HG02798 (cell line): ENCODE measurements around the gene CLSTN2.
A peak's percentile ranks its signal among the peaks of the same experiment; 100 is the strongest.

Experiments
- ATAC-seq: cut with Tn5 transposase; IDR thresholded peaks from one replicate; pipeline ENCODE4 v1.9.1; 2021; ENCODE audit warnings: mild to moderate bottlenecking; ENCODE audit not compliant: unreplicated experiment, poor library complexity

Gene CLSTN2

GRCh38 chr3:140463355-140463754 is 528.4 kb downstream of the CLSTN2 start:
- no peak for ATAC-seq

GRCh38 chr3:140465988-140466387 is 531.0 kb downstream of the CLSTN2 start:
- ATAC-seq = no peak

- ATAC-seq = no peak
Observed at GRCh38 chr3:140466535-140466934, 531.5 kb downstream of the CLSTN2 start.

GRCh38 chr3:140467104-140467577 is 532.2 kb downstream of the CLSTN2 start:
- ATAC-seq = no peak

GRCh38 chr3:140467796-140468315 is 532.9 kb downstream of the CLSTN2 start:
- ATAC-seq = no peak

- no peak for ATAC-seq
Observed at GRCh38 chr3:140468407-140468806, 533.4 kb downstream of the CLSTN2 start.

- ATAC-seq = no peak
Observed at GRCh38 chr3:140469491-140469890, 534.5 kb downstream of the CLSTN2 start.

- ATAC-seq = no peak
Observed at GRCh38 chr3:140470211-140470610, 535.2 kb downstream of the CLSTN2 start.

GRCh38 chr3:140470962-140471361 is 536.0 kb downstream of the CLSTN2 start:
- ATAC-seq = no peak

GRCh38 chr3:140472306-140473020 is 537.5 kb downstream of the CLSTN2 start:
- ATAC-seq = no peak

GRCh38 chr3:140487566-140487965 is 552.6 kb downstream of the CLSTN2 start:
- no peak for ATAC-seq

- ATAC-seq = no peak
Observed at GRCh38 chr3:140493271-140493670, 558.3 kb downstream of the CLSTN2 start.

- no peak for ATAC-seq
Observed at GRCh38 chr3:140494970-140495369, 560.0 kb downstream of the CLSTN2 start.

- no peak for ATAC-seq
Observed at GRCh38 chr3:140497331-140497730, 562.3 kb downstream of the CLSTN2 start.

GRCh38 chr3:140499114-140499757 is 564.3 kb downstream of the CLSTN2 start:
- ATAC-seq = no peak

GRCh38 chr3:140500473-140500872 is 565.5 kb downstream of the CLSTN2 start:
- no peak for ATAC-seq

- no peak for ATAC-seq
Observed at GRCh38 chr3:140501061-140501769, 566.2 kb downstream of the CLSTN2 start.

- ATAC-seq = no peak
Observed at GRCh38 chr3:140501770-140502364, 566.9 kb downstream of the CLSTN2 start.

- ATAC-seq = peak; percentile 86
Observed at GRCh38 chr3:140505213-140505612, 570.2 kb downstream of the CLSTN2 start.

- ATAC-seq = no peak
Observed at GRCh38 chr3:140505876-140506275, 570.9 kb downstream of the CLSTN2 start.

- no peak for ATAC-seq
Observed at GRCh38 chr3:140508550-140508949, 573.6 kb downstream of the CLSTN2 start.
